Loucy (cell line): ENCODE data around the gene KCNK13.

ENCODE experiments used
- H2AFZ ChIP-seq: fragments of 200-600 bp; sonication (generic); 2 replicates; pipeline ENCODE4 v1.6.0; 2016; ENCODE audit warnings: antibody characterized with exemption, mild to moderate bottlenecking, low read length, moderate library complexity
- H3F3A ChIP-seq: fragments of 200-600 bp; 2 replicates; pipeline ENCODE4 v1.6.0; 2016; ENCODE audit warnings: antibody characterized with exemption, low read depth, mild to moderate bottlenecking
- H3K27me3 ChIP-seq: fragments of 200-600 bp; sonication (generic); 2 replicates; pipeline ENCODE4 v1.6.1; 2014; ENCODE audit warnings: low read length, mild to moderate bottlenecking; ENCODE audit not compliant: insufficient read depth, poor library complexity, severe bottlenecking
- H3K36me3 ChIP-seq: fragments of 200-600 bp; sonication (generic); 2 replicates; pipeline ENCODE4 v1.6.1; 2016; ENCODE audit warnings: low read length; ENCODE audit not compliant: insufficient read depth
- H3K4me1 ChIP-seq: fragments of 200-600 bp; sonication (generic); 2 replicates; pipeline ENCODE4 v1.5.1; 2014; ENCODE audit warnings: low read length, mild to moderate bottlenecking; ENCODE audit not compliant: insufficient read depth, poor library complexity, severe bottlenecking
- H3K4me2 ChIP-seq: fragments of 200-600 bp; sonication (generic); 2 replicates; pipeline ENCODE4 v1.6.0; 2014; ENCODE audit warnings: antibody characterized with exemption, low read length, low read depth, mild to moderate bottlenecking; ENCODE audit not compliant: poor library complexity, severe bottlenecking
- H3K4me3 ChIP-seq: fragments of 200-600 bp; sonication (generic); 2 replicates; pipeline ENCODE4 v1.5.1; 2014; ENCODE audit warnings: low read length, mild to moderate bottlenecking, mixed read lengths; ENCODE audit not compliant: poor library complexity, severe bottlenecking
- H3K79me2 ChIP-seq: fragments of 200-600 bp; sonication (generic); 2 replicates; pipeline ENCODE4 v1.6.1; 2014; ENCODE audit warnings: low read length; ENCODE audit not compliant: insufficient read depth
- H3K9ac ChIP-seq: fragments of 200-600 bp; sonication (generic); 2 replicates; pipeline ENCODE4 v1.6.0; 2014; ENCODE audit warnings: mild to moderate bottlenecking, low read depth, low read length, moderate library complexity; ENCODE audit not compliant: poor library complexity, severe bottlenecking
- H3K9me2 ChIP-seq: fragments of 200-600 bp; sonication (generic); replicated peaks from 2 replicates; pipeline ENCODE4 v1.6.1; 2016; ENCODE audit warnings: low read depth, low read length, mixed read lengths
- H3K9me3 ChIP-seq: fragments of 200-600 bp; sonication (generic); 2 replicates; pipeline ENCODE4 v1.6.1; 2014; ENCODE audit warnings: mild to moderate bottlenecking, antibody characterized with exemption, low read length, low read depth; ENCODE audit not compliant: insufficient read depth
- H4K20me1 ChIP-seq: fragments of 200-600 bp; sonication (generic); 2 replicates; pipeline ENCODE4 v1.6.0; 2014; ENCODE audit warnings: antibody characterized with exemption, low read length, mild to moderate bottlenecking; ENCODE audit not compliant: insufficient read depth, poor library complexity, severe bottlenecking
- EZH2phosphoT487 ChIP-seq: fragments of 200-600 bp; IDR thresholded peaks from 2 replicates; pipeline ENCODE4 v1.6.1; 2018; ENCODE audit warnings: antibody characterized with exemption, mild to moderate bottlenecking, moderate library complexity, borderline replicate concordance
- TF ChIP-seq, protein P1 (sequence below): fragments of 200-600 bp; sonication (generic); conservative IDR thresholded peaks from 2 replicates; pipeline ENCODE4 v1.5.1; 2014; ENCODE audit warnings: mild to moderate bottlenecking, antibody characterized with exemption, low read length

The KCNK13 gene

GRCh38 chr14:90040411-90040810 is 21.4 kb upstream of the KCNK13 start:
- peaks cover 12% of the 10 kb centered on the region; the same call in 1 of the 2 replicates for H3K36me3 ChIP-seq
- no peaks in the 10 kb centered on the region for H3K9me3 ChIP-seq
- no peaks in the 10 kb centered on the region for H4K20me1 ChIP-seq
- no peaks in the 10 kb centered on the region for H3F3A ChIP-seq
- H3K9ac ChIP-seq = no peak overlapping the region
- H3K4me1 ChIP-seq = no peaks in the 10 kb centered on the region
- H3K27me3 ChIP-seq = no peaks in the 10 kb centered on the region
- H3K79me2 ChIP-seq = no peaks in the 10 kb centered on the region
- H3K4me2 ChIP-seq = no peak overlapping the region
- H3K9me2 ChIP-seq = no peaks in the 10 kb centered on the region
- no peak for TF ChIP-seq EZH2phosphoT487
- TF ChIP-seq, protein P1, sequence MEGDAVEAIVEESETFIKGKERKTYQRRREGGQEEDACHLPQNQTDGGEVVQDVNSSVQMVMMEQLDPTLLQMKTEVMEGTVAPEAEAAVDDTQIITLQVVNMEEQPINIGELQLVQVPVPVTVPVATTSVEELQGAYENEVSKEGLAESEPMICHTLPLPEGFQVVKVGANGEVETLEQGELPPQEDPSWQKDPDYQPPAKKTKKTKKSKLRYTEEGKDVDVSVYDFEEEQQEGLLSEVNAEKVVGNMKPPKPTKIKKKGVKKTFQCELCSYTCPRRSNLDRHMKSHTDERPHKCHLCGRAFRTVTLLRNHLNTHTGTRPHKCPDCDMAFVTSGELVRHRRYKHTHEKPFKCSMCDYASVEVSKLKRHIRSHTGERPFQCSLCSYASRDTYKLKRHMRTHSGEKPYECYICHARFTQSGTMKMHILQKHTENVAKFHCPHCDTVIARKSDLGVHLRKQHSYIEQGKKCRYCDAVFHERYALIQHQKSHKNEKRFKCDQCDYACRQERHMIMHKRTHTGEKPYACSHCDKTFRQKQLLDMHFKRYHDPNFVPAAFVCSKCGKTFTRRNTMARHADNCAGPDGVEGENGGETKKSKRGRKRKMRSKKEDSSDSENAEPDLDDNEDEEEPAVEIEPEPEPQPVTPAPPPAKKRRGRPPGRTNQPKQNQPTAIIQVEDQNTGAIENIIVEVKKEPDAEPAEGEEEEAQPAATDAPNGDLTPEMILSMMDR = no peak
- H2AFZ ChIP-seq = no peak overlapping the region
- no peak overlapping the region for H3K4me3 ChIP-seq

DNA sequence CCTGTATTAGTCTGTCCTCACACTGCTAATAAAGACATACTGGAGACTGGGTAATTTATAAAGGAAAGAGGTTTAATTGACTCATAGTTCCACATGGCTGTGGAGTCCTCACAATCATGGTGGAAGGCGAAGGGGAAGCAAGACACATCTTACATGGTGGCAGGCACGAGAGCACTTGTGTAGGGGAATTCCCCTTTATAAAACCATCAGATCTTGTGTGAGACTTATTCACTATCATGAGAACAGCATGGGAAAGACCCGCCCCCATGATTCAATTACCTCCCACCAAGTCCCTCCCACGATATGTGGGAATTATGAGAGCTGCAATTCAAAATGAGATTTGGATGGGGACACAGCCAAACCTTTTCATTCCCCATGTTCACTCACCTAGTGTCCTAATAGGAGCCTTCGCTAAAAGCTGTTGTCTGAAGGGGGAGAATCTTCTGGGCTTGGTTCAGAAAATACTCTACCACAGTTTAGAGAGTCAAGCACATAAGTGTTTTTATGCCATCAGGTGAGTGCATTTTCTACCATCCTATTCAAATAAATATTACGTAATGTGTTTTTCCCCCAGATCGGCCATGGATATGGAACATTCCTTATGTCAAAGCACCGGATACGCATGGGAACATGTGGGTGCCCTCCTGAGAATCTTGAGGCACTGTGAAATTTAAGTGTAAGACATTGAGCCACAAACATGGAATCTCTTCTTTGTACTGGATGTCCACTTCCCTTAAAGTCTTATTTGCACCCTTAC is 19.1 kb upstream of the KCNK13 start:
- H3K4me2 ChIP-seq = no peak overlapping the region
- peaks cover 5% of the 10 kb centered on the region; the same call in 1 of the 2 replicates for H3K36me3 ChIP-seq
- no peak for TF ChIP-seq EZH2phosphoT487
- TF ChIP-seq, protein P1 = no peak

DNA sequence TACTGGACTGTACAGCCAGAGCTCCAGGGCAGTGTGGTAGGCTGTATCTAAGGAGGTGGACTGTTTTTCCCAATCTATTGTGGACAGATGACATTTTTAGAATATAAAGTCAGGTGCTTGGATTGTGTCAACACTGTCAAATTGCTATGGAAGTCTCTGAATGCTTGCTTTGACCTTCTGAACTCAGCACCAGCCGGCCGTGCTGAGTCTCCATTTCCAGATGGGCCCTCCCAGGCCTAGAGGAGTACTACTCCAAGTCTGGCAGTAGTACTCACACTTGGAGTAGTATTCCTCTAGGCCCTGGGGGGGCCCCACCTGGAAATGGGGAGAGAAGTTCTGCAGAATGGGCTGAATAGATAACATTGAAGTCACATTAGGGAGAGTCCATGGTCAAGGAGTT is 16.2 kb upstream of the KCNK13 start:
- H3K36me3 ChIP-seq = peaks cover 5% of the 10 kb centered on the region; the same call in 1 of the 2 replicates
- H3K27me3 ChIP-seq = no peaks in the 10 kb centered on the region
- no peaks in the 10 kb centered on the region for H3K4me1 ChIP-seq
- H3K4me3 ChIP-seq = no peak overlapping the region
- TF ChIP-seq, protein P1 = no peak
- TF ChIP-seq EZH2phosphoT487 = no peak
- no peaks in the 10 kb centered on the region for H4K20me1 ChIP-seq
- no peaks in the 10 kb centered on the region for H3K9me3 ChIP-seq
- H3K9me2 ChIP-seq = no peaks in the 10 kb centered on the region
- no peak overlapping the region for H2AFZ ChIP-seq
- no peak overlapping the region for H3K4me2 ChIP-seq
- no peaks in the 10 kb centered on the region for H3K79me2 ChIP-seq
- H3F3A ChIP-seq = no peaks in the 10 kb centered on the region
- H3K9ac ChIP-seq = no peak overlapping the region

More for the DNA sequence above, 19.1 kb upstream of the KCNK13 start:
- H3K9me2 ChIP-seq = no peaks in the 10 kb centered on the region
- H2AFZ ChIP-seq = no peak overlapping the region
- H3K4me1 ChIP-seq = no peaks in the 10 kb centered on the region
- no peaks in the 10 kb centered on the region for H4K20me1 ChIP-seq
- no peaks in the 10 kb centered on the region for H3F3A ChIP-seq
- no peak overlapping the region for H3K9ac ChIP-seq
- H3K9me3 ChIP-seq = no peaks in the 10 kb centered on the region
- H3K79me2 ChIP-seq = no peaks in the 10 kb centered on the region
- no peaks in the 10 kb centered on the region for H3K27me3 ChIP-seq
- H3K4me3 ChIP-seq = no peak overlapping the region
